Neuronal stem cell (in vitro differentiated cells): ENCODE measurements around the gene LPP.

Experiments used
- DNase-seq: peaks from one replicate; pipeline ENCODE4 v3.0.0-alpha.2; 2013; ENCODE audit warnings: low spot score
- H2AFZ ChIP-seq: one replicate; pipeline ENCODE4 v1.6.1; 2013; ENCODE audit warnings: mild to moderate bottlenecking, low read length, inconsistent platforms
- H2AK5ac ChIP-seq: 2 replicates; pipeline ENCODE4 v1.6.1; 2013; ENCODE audit warnings: low read depth, mild to moderate bottlenecking, inconsistent platforms, low read length, moderate library complexity, mixed read lengths
- H2BK120ac ChIP-seq: 2 replicates; pipeline ENCODE4 v1.6.1; 2013; ENCODE audit warnings: low read depth, mild to moderate bottlenecking, inconsistent platforms, low read length, moderate library complexity, mixed read lengths
- H2BK12ac ChIP-seq: one replicate; pipeline ENCODE4 v1.6.1; 2013; ENCODE audit warnings: low read length, inconsistent platforms
- H2BK15ac ChIP-seq: 2 replicates; pipeline ENCODE4 v1.6.1; 2013; ENCODE audit warnings: mild to moderate bottlenecking, low read length, inconsistent platforms, mixed read lengths
- H2BK5ac ChIP-seq: one replicate; pipeline ENCODE4 v1.6.1; 2013; ENCODE audit warnings: inconsistent platforms, mild to moderate bottlenecking, low read length, moderate library complexity
- H3K14ac ChIP-seq: one replicate; pipeline ENCODE4 v1.6.1; 2013; ENCODE audit warnings: low read length, inconsistent platforms
- H3K18ac ChIP-seq: 2 replicates; pipeline ENCODE4 v1.6.1; 2013; ENCODE audit warnings: low read length, inconsistent platforms
- H3K23ac ChIP-seq: 2 replicates; pipeline ENCODE4 v1.6.1; 2013; ENCODE audit warnings: low read depth, mild to moderate bottlenecking, mixed read lengths, low read length, inconsistent platforms; ENCODE audit not compliant: poor library complexity
- H3K27ac ChIP-seq: replicated peaks from 3 replicates; pipeline ENCODE4 v1.5.1; 2013; ENCODE audit warnings: low read length, inconsistent platforms
- H3K27me3 ChIP-seq, 3 experiments: 2 replicates each; pipeline ENCODE4 v1.6.1; 2013; ENCODE audit warnings: low read length in 3 of 3, mild to moderate bottlenecking in 2 of 3, inconsistent platforms in 1 of 3, low read depth in 1 of 3, mixed read lengths in 1 of 3, moderate library complexity in 1 of 3; ENCODE audit not compliant: control insufficient read depth in 3 of 3, insufficient read depth in 3 of 3
- H3K36me3 ChIP-seq, 2 donors: replicated peaks in 1 of 2; 2 replicates each; pipeline ENCODE4 v1.6.1; 2013; ENCODE audit warnings: low read length in 2 of 2; ENCODE audit not compliant: control insufficient read depth in 2 of 2, insufficient read depth in 2 of 2
- H3K4ac ChIP-seq: 2 replicates; pipeline ENCODE4 v1.6.1; 2013; ENCODE audit warnings: inconsistent platforms, mild to moderate bottlenecking, low read length, moderate library complexity
- H3K4me1 ChIP-seq, 2 donors: 1 replicate in 1 of 2; 2 replicates in 1 of 2; pipeline ENCODE4 v1.6.1; 2013; ENCODE audit warnings: low read length in 2 of 2, low read depth in 1 of 2; ENCODE audit not compliant: control insufficient read depth in 2 of 2, insufficient read depth in 1 of 2
- H3K4me2 ChIP-seq: one replicate; pipeline ENCODE4 v1.6.1; 2013; ENCODE audit warnings: mild to moderate bottlenecking, low read length, inconsistent platforms; ENCODE audit not compliant: insufficient read depth, poor library complexity, severe bottlenecking
- H3K4me3 ChIP-seq, 2 donors: 2 replicates each; pipeline ENCODE4 v1.5.1; 2013; ENCODE audit warnings: low read length in 2 of 2, mild to moderate bottlenecking in 2 of 2, inconsistent platforms in 1 of 2, moderate library complexity in 1 of 2
- H3K79me1 ChIP-seq: one replicate; pipeline ENCODE4 v1.6.1; 2013; ENCODE audit warnings: low read depth, mild to moderate bottlenecking, inconsistent platforms, low read length, moderate library complexity
- H3K9ac ChIP-seq: one replicate; pipeline ENCODE4 v1.6.1; 2013; ENCODE audit warnings: mild to moderate bottlenecking, low read depth, low read length, inconsistent platforms; ENCODE audit not compliant: poor library complexity
- H3K9me3 ChIP-seq, 2 donors: replicated peaks in 1 of 2; 2 replicates each; pipeline versions ENCODE3 to v1.6.1; 2013; ENCODE audit warnings: low read length in 2 of 2, mild to moderate bottlenecking in 2 of 2, inconsistent platforms in 1 of 2, low read depth in 1 of 2, mixed read lengths in 1 of 2, moderate library complexity in 1 of 2; ENCODE audit not compliant: control insufficient read depth in 2 of 2, insufficient read depth in 1 of 2
- H4K8ac ChIP-seq: one replicate; pipeline ENCODE4 v1.6.1; 2013; ENCODE audit warnings: low read depth, mild to moderate bottlenecking, inconsistent platforms, low read length, moderate library complexity
- H4K91ac ChIP-seq: one replicate; pipeline ENCODE4 v1.6.1; 2013; ENCODE audit warnings: low read length, low read depth, mild to moderate bottlenecking, inconsistent platforms; ENCODE audit not compliant: poor library complexity
- WGBS, 2 donors: extraction: QIAGEN DNeasy Blood & Tissue Kit; methylation state at CpG; one replicate each; pipeline ENCODE4 v1.1.7; 2013; ENCODE audit warnings: missing lambda C conversion rate in 2 of 2, mixed read lengths in 1 of 2; ENCODE audit not compliant: insufficient read length in 2 of 2, insufficient replicate concordance in 1 of 2; ENCODE audit errors: extremely low coverage in 2 of 2; 5-methylcytosine and 5-hydroxymethylcytosine counted together

The LPP gene

GRCh38 chr3:188342991-188343732 lies 189.2 kb downstream of the LPP start:
- Histone ChIP-seq H3K9me3 (no peaks in the 10 kb centered on the region), H3K4me2 (no peak overlapping the region), H3K14ac (no peak overlapping the region), H2BK120ac (no peak overlapping the region), H3K36me3 (no peaks in the 10 kb centered on the region), H4K8ac (no peak overlapping the region), H3K18ac (no peak overlapping the region), H3K27ac (no peak overlapping the region), H3K4me1 (peaks cover 0 to 7% of the 10 kb centered on the region in 2 donors), H3K79me1 (no peaks in the 10 kb centered on the region), H4K91ac (no peak overlapping the region), H3K27me3 (no peaks in the 10 kb centered on the region), H2AFZ (no peak overlapping the region), H3K9ac (no peak overlapping the region), H2BK12ac (no peak overlapping the region), H2AK5ac (no peak overlapping the region), H3K23ac (no peak overlapping the region), H2BK15ac (no peak overlapping the region), H3K4ac (no peak overlapping the region), H2BK5ac (no peak overlapping the region), H3K4me3 (no peak overlapping the region)
- no peak for DNase-seq
- no CpG with 5 or more reads among the region's 9 CpGs for WGBS, 2 donors

DNA sequence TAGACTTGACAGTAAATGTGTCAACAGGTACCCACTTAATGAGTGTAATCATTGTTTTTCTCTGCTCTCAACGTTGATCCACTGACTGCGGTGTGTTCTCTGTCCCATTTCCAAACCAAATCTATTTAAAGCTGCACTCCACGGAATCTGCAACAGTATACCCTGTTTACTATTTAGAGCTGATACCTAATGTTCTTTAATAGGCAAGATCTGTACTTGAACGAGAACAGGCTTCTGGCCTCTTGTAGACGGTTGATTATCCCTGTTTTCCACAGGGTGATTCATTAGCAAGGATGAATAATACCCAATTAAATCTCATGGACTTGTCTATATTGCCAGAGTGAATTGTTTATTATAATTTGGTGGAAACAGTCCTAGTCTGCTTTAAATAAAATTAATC lies 189.9 kb downstream of the LPP start:
- Histone ChIP-seq H2AK5ac (no peak overlapping the region), H3K4me3 (no peak overlapping the region), H4K91ac (no peak overlapping the region), H3K9me3 (no peaks in the 10 kb centered on the region), H3K27ac (no peak overlapping the region), H2BK15ac (no peak overlapping the region), H2BK120ac (no peak overlapping the region), H3K4me1 (peaks cover 3 to 7% of the 10 kb centered on the region in 2 donors), H3K79me1 (no peaks in the 10 kb centered on the region), H3K36me3 (no peaks in the 10 kb centered on the region), H3K27me3 (no peaks in the 10 kb centered on the region), H3K14ac (no peak overlapping the region), H2AFZ (no peak overlapping the region), H3K9ac (no peak overlapping the region), H4K8ac (no peak overlapping the region), H3K23ac (no peak overlapping the region), H3K4ac (no peak overlapping the region), H2BK5ac (no peak overlapping the region), H3K4me2 (no peak overlapping the region), H2BK12ac (no peak overlapping the region), H3K18ac (no peak overlapping the region)
- DNase-seq: no peak
- WGBS, 2 donors: no CpG with 5 or more reads among the region's 5 CpGs

DNA sequence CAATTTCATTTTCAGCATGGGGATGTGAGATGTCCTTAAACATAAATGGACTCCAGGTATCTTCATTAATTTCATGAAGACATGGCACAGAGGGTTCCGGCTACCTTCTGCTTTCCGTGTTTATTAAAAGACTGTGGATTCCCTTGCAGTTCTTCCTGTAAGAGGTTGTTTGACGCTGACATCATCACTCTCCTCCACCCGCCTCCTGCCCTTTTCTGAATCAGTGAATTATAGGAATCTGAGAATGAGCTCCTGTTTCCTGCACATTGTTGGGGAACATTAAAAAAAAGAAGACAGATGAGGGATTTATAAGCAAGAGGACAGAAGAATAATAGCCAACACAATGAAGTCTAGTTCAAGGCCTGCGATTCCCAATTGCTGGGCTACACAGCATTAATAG lies 191.3 kb downstream of the LPP start:
- H2BK5ac ChIP-seq: no peak overlapping the region
- no peak overlapping the region for H3K27ac ChIP-seq
- no peak overlapping the region for H3K14ac ChIP-seq
- no peak overlapping the region for H2AFZ ChIP-seq
- no peak overlapping the region for H3K23ac ChIP-seq
- no peak overlapping the region for H3K9ac ChIP-seq
- peaks cover 4 to 7% of the 10 kb centered on the region in 2 donors for H3K4me1 ChIP-seq
- H2BK120ac ChIP-seq: no peak overlapping the region
- H3K4me3 ChIP-seq: no peak overlapping the region
- H4K8ac ChIP-seq: no peak overlapping the region
- DNase-seq: no peak
- no peak overlapping the region for H4K91ac ChIP-seq
- no peak overlapping the region for H3K4ac ChIP-seq
- H3K9me3 ChIP-seq: no peaks in the 10 kb centered on the region
- no peaks in the 10 kb centered on the region for H3K79me1 ChIP-seq
- no peak overlapping the region for H3K18ac ChIP-seq
- no peak overlapping the region for H2BK12ac ChIP-seq
- no peak overlapping the region for H3K4me2 ChIP-seq
- H2BK15ac ChIP-seq: no peak overlapping the region
- WGBS, 2 donors: no CpG with 5 or more reads among the region's 5 CpGs
- no peak overlapping the region for H2AK5ac ChIP-seq
- H3K36me3 ChIP-seq: no peaks in the 10 kb centered on the region
- no peaks in the 10 kb centered on the region for H3K27me3 ChIP-seq

GRCh38 chr3:188348435-188349244 lies 194.7 kb downstream of the LPP start:
- Histone ChIP-seq H3K9ac (no peak overlapping the region), H4K91ac (no peak overlapping the region), H3K4ac (no peak overlapping the region), H2BK120ac (no peak overlapping the region), H3K9me3 (no peaks in the 10 kb centered on the region), H3K36me3 (no peaks in the 10 kb centered on the region), H2AFZ (no peak overlapping the region), H2BK15ac (no peak overlapping the region), H3K4me3 (no peak overlapping the region), H3K4me2 (no peak overlapping the region), H3K27me3 (no peaks in the 10 kb centered on the region), H3K4me1 (peaks cover 6 to 7% of the 10 kb centered on the region in 2 donors), H3K18ac (no peak overlapping the region), H2BK12ac (no peak overlapping the region), H3K79me1 (no peaks in the 10 kb centered on the region), H2BK5ac (no peak overlapping the region), H3K27ac (no peak overlapping the region), H3K14ac (no peak overlapping the region), H4K8ac (no peak overlapping the region), H3K23ac (no peak overlapping the region), H2AK5ac (no peak overlapping the region)
- DNase-seq: no peak
- WGBS, 2 donors: no CpG with 5 or more reads among the region's 9 CpGs
